Measurements from ENCODE around the gene UGGT1.

DNA sequence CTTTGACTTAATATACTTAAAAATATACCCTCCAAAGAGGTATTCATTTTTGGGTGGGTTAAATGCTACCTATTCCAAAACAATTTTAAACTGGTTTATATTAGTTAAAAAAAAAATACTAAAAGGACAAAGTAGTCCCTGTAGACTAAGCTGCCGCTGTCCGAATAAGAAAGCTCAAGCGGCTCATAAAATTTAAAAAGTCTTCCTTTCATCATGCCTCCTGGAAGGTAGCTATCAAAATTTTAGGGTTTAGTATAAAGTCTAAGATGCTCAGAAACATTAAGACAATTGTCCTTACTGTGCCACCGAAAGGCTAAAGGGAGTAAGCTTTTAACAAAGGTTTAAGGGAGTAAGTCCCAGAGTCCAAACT lies 440 bp upstream of the UGGT1 start:
- TF ChIP-seq, protein P1, sequence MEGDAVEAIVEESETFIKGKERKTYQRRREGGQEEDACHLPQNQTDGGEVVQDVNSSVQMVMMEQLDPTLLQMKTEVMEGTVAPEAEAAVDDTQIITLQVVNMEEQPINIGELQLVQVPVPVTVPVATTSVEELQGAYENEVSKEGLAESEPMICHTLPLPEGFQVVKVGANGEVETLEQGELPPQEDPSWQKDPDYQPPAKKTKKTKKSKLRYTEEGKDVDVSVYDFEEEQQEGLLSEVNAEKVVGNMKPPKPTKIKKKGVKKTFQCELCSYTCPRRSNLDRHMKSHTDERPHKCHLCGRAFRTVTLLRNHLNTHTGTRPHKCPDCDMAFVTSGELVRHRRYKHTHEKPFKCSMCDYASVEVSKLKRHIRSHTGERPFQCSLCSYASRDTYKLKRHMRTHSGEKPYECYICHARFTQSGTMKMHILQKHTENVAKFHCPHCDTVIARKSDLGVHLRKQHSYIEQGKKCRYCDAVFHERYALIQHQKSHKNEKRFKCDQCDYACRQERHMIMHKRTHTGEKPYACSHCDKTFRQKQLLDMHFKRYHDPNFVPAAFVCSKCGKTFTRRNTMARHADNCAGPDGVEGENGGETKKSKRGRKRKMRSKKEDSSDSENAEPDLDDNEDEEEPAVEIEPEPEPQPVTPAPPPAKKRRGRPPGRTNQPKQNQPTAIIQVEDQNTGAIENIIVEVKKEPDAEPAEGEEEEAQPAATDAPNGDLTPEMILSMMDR (IDR thresholded peaks at IDR 0.05), result no peak
- TF ChIP-seq MAFK (IDR thresholded peaks at IDR 0.05; ENCODE audit: partially characterized antibody), result no peak
- no peak for TF ChIP-seq RCOR1 (IDR thresholded peaks at IDR 0.05; ENCODE audit: low read depth, low read length)
- TF ChIP-seq, protein P2, sequence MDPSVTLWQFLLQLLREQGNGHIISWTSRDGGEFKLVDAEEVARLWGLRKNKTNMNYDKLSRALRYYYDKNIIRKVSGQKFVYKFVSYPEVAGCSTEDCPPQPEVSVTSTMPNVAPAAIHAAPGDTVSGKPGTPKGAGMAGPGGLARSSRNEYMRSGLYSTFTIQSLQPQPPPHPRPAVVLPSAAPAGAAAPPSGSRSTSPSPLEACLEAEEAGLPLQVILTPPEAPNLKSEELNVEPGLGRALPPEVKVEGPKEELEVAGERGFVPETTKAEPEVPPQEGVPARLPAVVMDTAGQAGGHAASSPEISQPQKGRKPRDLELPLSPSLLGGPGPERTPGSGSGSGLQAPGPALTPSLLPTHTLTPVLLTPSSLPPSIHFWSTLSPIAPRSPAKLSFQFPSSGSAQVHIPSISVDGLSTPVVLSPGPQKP (IDR thresholded peaks at IDR 0.05; ENCODE audit: low read depth, low read length), result no peak
- TF ChIP-seq POLR2A (IDR thresholded peaks at IDR 0.05; ENCODE audit: low read length), result no peak
- no peak for TF ChIP-seq CHD2 (IDR thresholded peaks at IDR 0.05; ENCODE audit: low read length, partially characterized antibody)
- TF ChIP-seq NR3C1 (IDR thresholded peaks at IDR 0.05), result no peak
- TF ChIP-seq NFE2L2 (conservative IDR thresholded peaks at IDR 0.05; ENCODE audit: low read length), result no peak

Data from A549 (cell line).